ENCODE results near the gene SLC4A3.
A peak's percentile ranks its signal among the peaks of the same experiment; 100 is the strongest.

The SLC4A3 gene

DNA sequence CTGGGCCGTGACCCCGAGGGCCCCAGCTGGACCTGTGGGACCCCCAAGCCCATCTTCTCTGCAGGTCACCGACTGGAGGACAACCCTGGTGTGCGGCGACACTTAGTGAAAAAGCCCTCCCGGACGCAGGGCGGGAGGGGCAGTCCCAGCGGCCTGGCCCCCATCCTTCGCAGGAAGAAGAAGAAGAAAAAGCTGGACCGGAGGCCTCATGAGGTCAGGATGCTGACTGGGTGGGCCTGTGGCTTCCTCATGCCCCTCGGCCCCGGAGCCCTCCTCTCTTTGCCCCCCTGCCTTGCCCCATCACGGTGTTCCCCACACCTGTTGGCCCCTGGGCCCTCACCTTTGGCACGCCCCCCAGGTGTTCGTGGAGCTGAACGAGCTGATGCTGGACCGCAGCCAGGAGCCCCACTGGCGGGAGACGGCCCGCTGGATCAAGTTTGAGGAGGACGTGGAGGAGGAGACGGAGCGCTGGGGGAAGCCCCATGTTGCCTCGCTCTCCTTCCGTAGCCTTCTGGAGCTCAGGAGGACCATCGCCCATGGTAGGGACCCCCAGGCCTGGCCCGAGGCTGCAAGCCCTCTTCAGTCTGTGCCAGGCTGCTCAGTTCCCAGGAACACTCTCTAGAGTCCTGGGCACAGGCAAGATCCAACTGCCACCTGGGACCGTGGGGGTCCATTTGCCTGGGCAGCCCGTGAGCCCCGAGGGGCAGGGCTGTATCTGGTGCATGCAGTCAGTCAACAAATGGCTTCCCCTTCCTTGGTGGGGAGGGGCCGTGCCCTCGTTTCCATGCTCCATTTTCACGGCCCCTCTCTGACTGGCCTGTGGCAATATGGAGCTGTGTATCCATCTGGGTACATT is 4.7 kb downstream of the SLC4A3 start:
- no peak for DNase-seq (ENCODE audit: low spot score)

- DNase-seq (ENCODE audit: low spot score): no peak
Observed at GRCh38 chr2:219632760-219633105, 5.3 kb downstream of the SLC4A3 start.

DNA sequence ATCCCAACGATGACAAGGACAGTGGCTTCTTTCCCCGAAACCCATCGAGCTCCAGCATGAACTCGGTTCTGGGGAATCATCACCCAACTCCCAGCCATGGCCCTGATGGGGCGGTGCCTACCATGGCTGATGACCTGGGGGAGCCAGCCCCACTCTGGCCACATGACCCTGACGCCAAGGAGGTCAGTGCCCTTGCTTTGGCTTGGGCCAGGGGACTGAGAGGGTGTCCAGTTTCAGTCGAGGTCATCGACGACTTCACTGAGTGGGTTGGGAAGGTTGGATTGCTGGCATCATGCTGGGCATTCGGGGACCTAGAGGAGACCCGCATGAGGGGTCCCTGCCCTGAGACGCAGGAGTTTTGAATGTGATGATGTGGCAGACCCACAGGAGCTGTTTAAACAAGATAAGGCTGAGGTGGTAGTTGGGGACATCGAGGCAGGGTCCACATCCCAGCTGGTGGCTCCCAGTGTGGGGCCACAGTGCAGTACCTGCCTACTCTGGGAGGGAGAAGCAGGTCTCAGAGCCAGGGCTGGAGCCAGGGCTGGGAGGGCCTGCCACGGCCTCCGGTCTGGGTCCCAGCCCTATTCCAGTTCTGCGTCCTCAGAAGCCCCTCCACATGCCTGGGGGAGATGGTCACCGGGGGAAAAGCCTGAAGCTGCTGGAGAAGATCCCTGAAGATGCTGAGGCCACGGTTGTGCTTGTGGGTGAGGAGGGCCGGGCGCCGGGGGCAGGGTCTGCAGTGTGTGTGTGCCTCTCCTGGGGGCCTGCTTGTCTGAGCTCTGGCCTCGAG is 6.0 kb downstream of the SLC4A3 start:
- no peak for DNase-seq (ENCODE audit: low spot score)

DNA sequence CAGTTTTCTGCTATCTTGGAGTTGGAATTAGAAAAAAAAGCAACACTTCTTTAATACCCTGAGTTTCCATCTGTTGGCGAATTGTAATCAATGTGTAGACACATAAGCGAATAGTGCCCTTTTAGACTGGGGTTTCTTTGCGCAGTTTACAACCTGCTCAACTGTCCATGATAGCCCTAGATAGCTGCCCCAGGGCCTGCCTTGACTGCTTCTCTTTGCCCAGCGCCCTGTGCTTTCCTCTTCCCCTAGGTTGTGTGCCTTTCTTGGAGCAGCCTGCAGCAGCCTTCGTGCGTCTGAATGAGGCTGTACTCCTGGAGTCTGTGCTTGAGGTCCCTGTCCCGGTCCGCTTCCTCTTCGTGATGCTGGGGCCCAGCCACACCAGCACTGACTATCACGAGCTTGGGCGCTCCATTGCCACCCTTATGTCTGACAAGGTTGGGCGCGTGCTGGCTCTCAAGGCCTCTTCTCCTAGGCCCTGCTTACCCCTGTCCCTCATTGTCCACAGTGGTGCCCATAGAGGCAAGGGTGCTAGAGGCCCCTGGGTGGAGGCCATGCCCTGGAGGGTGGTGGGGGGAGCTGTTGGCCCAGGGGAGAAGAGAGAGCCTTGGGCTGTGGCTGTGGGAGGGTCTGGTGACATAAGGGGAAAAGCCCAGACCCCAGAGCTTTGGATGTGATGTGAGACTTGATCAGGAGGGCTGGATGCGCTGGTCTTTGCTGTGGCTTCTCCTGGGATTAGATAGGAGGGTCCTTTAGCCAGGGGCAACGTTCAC is 6.9 kb downstream of the SLC4A3 start:
- DNase-seq (ENCODE audit: low spot score): no peak

GRCh38 chr2:219634951-219635751 is 7.7 kb downstream of the SLC4A3 start:
- no peak for DNase-seq (ENCODE audit: low spot score)

- no peak for DNase-seq (ENCODE audit: low spot score)
Observed at GRCh38 chr2:219636144-219636915, 8.9 kb downstream of the SLC4A3 start.

GRCh38 chr2:219636941-219637841 is 9.8 kb downstream of the SLC4A3 start:
- DNase-seq (ENCODE audit: low spot score): no peak

GRCh38 chr2:219637842-219638185 is 10.4 kb downstream of the SLC4A3 start:
- DNase-seq (ENCODE audit: low spot score): no peak

- DNase-seq (ENCODE audit: low spot score): no peak
Observed at GRCh38 chr2:219638217-219638947, 11.0 kb downstream of the SLC4A3 start.

GRCh38 chr2:219638948-219639755 is 11.7 kb downstream of the SLC4A3 start:
- DNase-seq (ENCODE audit: low spot score): no peak

GRCh38 chr2:219641390-219642068 is 14.1 kb downstream of the SLC4A3 start:
- DNase-seq (ENCODE audit: low spot score): no peak

DNA sequence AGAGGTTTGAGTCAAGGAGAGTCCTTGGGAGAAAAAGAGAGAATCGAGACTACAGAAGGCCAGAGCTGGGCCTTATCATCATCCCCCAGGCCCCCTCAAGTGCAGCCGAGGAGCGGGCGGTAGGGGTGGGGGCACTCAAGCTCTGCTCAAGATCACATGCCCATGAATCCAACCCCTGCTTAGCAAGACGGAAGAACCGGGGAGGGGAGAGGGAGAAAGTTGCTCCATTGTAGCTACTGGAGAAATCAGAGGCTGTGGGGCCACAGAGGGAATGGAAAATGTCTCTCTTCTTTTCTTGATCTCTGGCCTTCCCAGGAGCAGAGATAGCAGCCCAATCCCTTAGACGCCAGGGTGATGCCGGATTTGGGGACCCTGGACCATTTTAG is 14.6 kb downstream of the SLC4A3 start:
- no peak for DNase-seq (ENCODE audit: low spot score)

DNA sequence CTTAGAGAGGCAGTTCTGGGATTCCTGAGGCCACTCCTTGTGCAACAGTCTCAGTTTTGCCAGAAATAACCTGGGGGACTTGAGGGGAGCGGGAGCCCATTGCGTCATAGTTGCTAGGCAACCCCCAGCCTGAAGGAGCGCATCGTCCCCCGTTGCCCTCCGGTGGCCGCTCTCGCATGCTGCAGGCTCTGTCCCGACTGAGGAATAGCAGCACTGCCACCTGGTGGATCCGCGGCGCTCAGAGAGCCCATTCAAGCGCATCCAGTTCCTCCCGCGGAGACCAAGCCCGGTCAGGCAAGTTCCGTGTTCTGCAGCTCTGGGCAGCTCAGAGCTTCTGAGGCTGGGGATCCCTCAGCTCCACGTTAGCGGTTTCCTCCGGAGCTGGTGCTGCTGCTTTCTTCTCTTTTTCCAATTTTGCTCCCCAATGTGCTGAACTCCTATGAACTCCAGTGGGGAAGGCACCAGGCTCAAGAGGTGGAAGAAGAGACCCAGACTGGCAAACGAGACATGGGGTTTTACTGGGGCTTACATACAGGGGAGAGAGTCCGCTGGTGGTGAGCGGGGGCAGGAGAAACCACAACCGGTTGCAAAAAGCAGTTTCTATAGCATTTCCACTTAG is 15.1 kb downstream of the SLC4A3 start:
- peak; percentile 97 for DNase-seq (ENCODE audit: low spot score)

- no peak for DNase-seq (ENCODE audit: low spot score)
Observed at GRCh38 chr2:219643084-219643473, 15.6 kb downstream of the SLC4A3 start.

GRCh38 chr2:219643788-219644398 is 16.5 kb downstream of the SLC4A3 start:
- no peak for DNase-seq (ENCODE audit: low spot score)

DNA sequence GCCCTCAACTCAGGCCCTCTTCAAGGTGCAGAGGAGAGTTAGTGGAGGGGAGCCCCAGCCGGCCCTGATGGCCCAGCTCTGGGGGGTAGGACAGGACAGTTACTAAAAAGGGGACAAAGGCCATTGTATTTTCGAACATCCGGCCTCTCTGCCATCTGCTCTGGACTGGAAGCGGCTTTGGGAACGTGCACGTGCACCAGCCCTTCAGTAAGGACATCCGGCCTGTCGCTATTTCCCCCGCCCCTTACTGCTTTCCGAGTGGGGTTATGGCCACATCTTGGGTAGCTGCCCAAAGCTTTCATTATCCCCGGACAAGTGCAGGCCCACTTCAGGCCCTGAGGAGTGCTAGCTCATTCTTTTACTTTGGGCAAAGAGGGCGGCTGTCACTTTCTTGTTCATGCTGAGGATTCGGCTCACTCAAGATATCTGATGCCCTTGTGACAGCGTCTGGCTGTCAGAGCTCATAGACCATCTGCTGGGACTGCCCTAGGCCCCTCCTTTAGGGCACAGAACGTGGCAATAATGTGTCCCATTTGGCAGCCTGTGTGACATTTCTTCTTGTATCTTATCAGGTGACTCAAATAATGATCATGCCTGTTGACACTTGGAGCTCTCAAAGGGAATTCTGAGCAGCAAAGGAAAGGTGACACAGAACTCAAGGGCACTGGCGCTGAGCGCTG is 17.5 kb downstream of the SLC4A3 start:
- DNase-seq (ENCODE audit: low spot score): peak; percentile 28
